ENCODE measurements around the gene PRKCE.

Gene PRKCE

GRCh38 chr2:45786030-45786835, 134.8 kb downstream of the PRKCE start:
- DNase-seq, result no peak

- DNase-seq, result no peak
Observed at GRCh38 chr2:45786836-45787357, 135.4 kb downstream of the PRKCE start.

GRCh38 chr2:45788401-45788800, 136.9 kb downstream of the PRKCE start:
- no peak for DNase-seq

GRCh38 chr2:45789317-45789716, 137.8 kb downstream of the PRKCE start:
- DNase-seq, result no peak

GRCh38 chr2:45789961-45790723, 138.7 kb downstream of the PRKCE start:
- DNase-seq, result no peak

GRCh38 chr2:45793305-45793962, 142.0 kb downstream of the PRKCE start:
- DNase-seq, result no peak

GRCh38 chr2:45794134-45794617, 142.7 kb downstream of the PRKCE start:
- DNase-seq, result no peak

GRCh38 chr2:45796500-45796899, 145.0 kb downstream of the PRKCE start:
- no peak for DNase-seq

- no peak for DNase-seq
Observed at GRCh38 chr2:45797451-45798230, 146.2 kb downstream of the PRKCE start.

GRCh38 chr2:45799679-45800381, 148.4 kb downstream of the PRKCE start:
- DNase-seq, result no peak

- no peak for DNase-seq
Observed at GRCh38 chr2:45802499-45803138, 151.1 kb downstream of the PRKCE start.

- no peak for DNase-seq
Observed at GRCh38 chr2:45804987-45805755, 153.7 kb downstream of the PRKCE start.

- no peak for DNase-seq
Observed at GRCh38 chr2:45806563-45807358, 155.3 kb downstream of the PRKCE start.

GRCh38 chr2:45808294-45808800, 156.9 kb downstream of the PRKCE start:
- no peak for DNase-seq

GRCh38 chr2:45809205-45809604, 157.7 kb downstream of the PRKCE start:
- no peak for DNase-seq

GRCh38 chr2:45812011-45812500, 160.6 kb downstream of the PRKCE start:
- DNase-seq, result no peak

GRCh38 chr2:45813003-45813941, 161.8 kb downstream of the PRKCE start:
- no peak for DNase-seq

GRCh38 chr2:45814488-45814887, 163.0 kb downstream of the PRKCE start:
- DNase-seq, result no peak
